H9 (cell line): Measurements from ENCODE around the gene SGCD. TPM values are rescaled to one million over a fixed set of nuclear protein-coding genes. Genes with fewer than 3 reads are reported as not detected.

Source experiments
- DNase-seq: peaks from one replicate; pipeline ENCODE4 v3.0.0-alpha.2; 2017
- H2AFZ ChIP-seq: one replicate; pipeline ENCODE4 v1.6.1; 2013; ENCODE audit warnings: mild to moderate bottlenecking, low read length, control low read depth, moderate library complexity
- H2AK5ac ChIP-seq: 2 replicates; pipeline ENCODE4 v1.6.1; 2013; ENCODE audit warnings: low read length, control low read depth, mixed read lengths; ENCODE audit not compliant: insufficient read length
- H2BK120ac ChIP-seq: one replicate; pipeline ENCODE4 v1.6.1; 2013; ENCODE audit warnings: low read depth, mild to moderate bottlenecking, low read length, control low read depth, inconsistent platforms; ENCODE audit not compliant: poor library complexity, severe bottlenecking
- H2BK12ac ChIP-seq: 2 replicates; pipeline ENCODE4 v1.6.1; 2013; ENCODE audit warnings: low read length, control low read depth, mixed read lengths, low read depth; ENCODE audit not compliant: insufficient read length
- H2BK15ac ChIP-seq: 2 replicates; pipeline ENCODE4 v1.6.1; 2013; ENCODE audit warnings: low read depth, low read length, control low read depth
- H2BK20ac ChIP-seq: one replicate; pipeline ENCODE4 v1.6.1; 2013; ENCODE audit warnings: low read depth, mild to moderate bottlenecking, low read length, control low read depth, inconsistent platforms; ENCODE audit not compliant: poor library complexity, severe bottlenecking
- H2BK5ac ChIP-seq: 2 replicates; pipeline ENCODE4 v1.6.1; 2013; ENCODE audit warnings: low read length, control low read depth, mixed read lengths; ENCODE audit not compliant: insufficient read length
- H3K14ac ChIP-seq: 2 replicates; pipeline ENCODE4 v1.6.1; 2013; ENCODE audit warnings: low read length, control low read depth; ENCODE audit not compliant: insufficient read depth
- H3K18ac ChIP-seq: 2 replicates; pipeline ENCODE4 v1.6.1; 2013; ENCODE audit warnings: low read depth, mild to moderate bottlenecking, mixed read lengths, low read length, control low read depth; ENCODE audit not compliant: insufficient read length
- H3K23ac ChIP-seq: 2 replicates; pipeline ENCODE4 v1.6.1; 2013; ENCODE audit warnings: low read length, control low read depth, mixed read lengths, low read depth; ENCODE audit not compliant: insufficient read length
- H3K23me2 ChIP-seq: 2 replicates; pipeline ENCODE4 v1.6.1; 2013; ENCODE audit warnings: low read depth, mild to moderate bottlenecking, mixed read lengths, low read length, control low read depth; ENCODE audit not compliant: insufficient read length, poor library complexity, severe bottlenecking
- H3K27ac ChIP-seq: 2 replicates; pipeline ENCODE4 v1.5.1; 2013; ENCODE audit warnings: low read length, control low read depth, mixed read lengths, low read depth; ENCODE audit not compliant: insufficient read length
- H3K27me3 ChIP-seq: 2 replicates; pipeline ENCODE4 v1.6.1; 2013; ENCODE audit warnings: low read length, control low read depth, inconsistent platforms; ENCODE audit not compliant: insufficient read depth
- H3K4ac ChIP-seq: 2 replicates; pipeline ENCODE4 v1.6.1; 2013; ENCODE audit warnings: low read depth, mild to moderate bottlenecking, control low read depth, inconsistent platforms, low read length, moderate library complexity
- H3K4me1 ChIP-seq: 2 replicates; pipeline ENCODE4 v1.6.1; 2013; ENCODE audit warnings: low read length, control low read depth, inconsistent platforms; ENCODE audit not compliant: insufficient read depth
- H3K4me2 ChIP-seq: 2 replicates; pipeline ENCODE4 v1.6.1; 2013; ENCODE audit warnings: low read length, control low read depth, mixed read lengths; ENCODE audit not compliant: insufficient read length, insufficient read depth
- H3K56ac ChIP-seq: 2 replicates; pipeline ENCODE4 v1.6.1; 2013; ENCODE audit warnings: low read depth, mild to moderate bottlenecking, mixed read lengths, low read length, control low read depth; ENCODE audit not compliant: insufficient read length
- H3K79me1 ChIP-seq: 2 replicates; pipeline ENCODE4 v1.6.1; 2013; ENCODE audit warnings: low read depth, mild to moderate bottlenecking, moderate library complexity, low read length, control low read depth, inconsistent platforms; ENCODE audit not compliant: insufficient read depth, poor library complexity, severe bottlenecking
- H3K79me2 ChIP-seq: 2 replicates; pipeline ENCODE4 v1.6.1; 2013; ENCODE audit warnings: low read length, control low read depth, inconsistent platforms; ENCODE audit not compliant: insufficient read depth
- H3K9ac ChIP-seq: 2 replicates; pipeline ENCODE4 v1.6.1; 2013; ENCODE audit warnings: low read length, control low read depth, mixed read lengths; ENCODE audit not compliant: insufficient read length; ENCODE audit errors: extremely low read depth
- H3K9me3 ChIP-seq: one replicate; pipeline ENCODE4 v1.6.1; 2013; ENCODE audit warnings: low read depth, low read length, inconsistent platforms; ENCODE audit not compliant: control insufficient read depth
- H3T11ph ChIP-seq: one replicate; pipeline ENCODE4 v1.6.1; 2013; ENCODE audit warnings: mild to moderate bottlenecking, low read length, control low read depth, inconsistent platforms
- H4K20me1 ChIP-seq: one replicate; pipeline ENCODE4 v1.6.1; 2013; ENCODE audit not compliant: control insufficient read depth, insufficient read length, insufficient read depth
- H4K5ac ChIP-seq: 2 replicates; pipeline ENCODE4 v1.6.1; 2013; ENCODE audit warnings: low read depth, mild to moderate bottlenecking, mixed read lengths, low read length, control low read depth; ENCODE audit not compliant: insufficient read length
- H4K8ac ChIP-seq: replicated peaks from 2 replicates; pipeline ENCODE4 v1.6.1; 2013; ENCODE audit warnings: low read length, control low read depth, mixed read lengths, low read depth; ENCODE audit not compliant: insufficient read length
- H4K91ac ChIP-seq: 2 replicates; pipeline ENCODE4 v1.6.1; 2013; ENCODE audit warnings: low read depth, mild to moderate bottlenecking, moderate library complexity, mixed read lengths, low read length, control low read depth; ENCODE audit not compliant: insufficient read length
- H3K27ac Mint-ChIP-seq, 3 experiments: 2 replicates in 2 of 3; 3 replicates in 1 of 3; pipeline ENCODE4 v1.8.0; 2020 to 2021; ENCODE audit warnings: mixed read lengths in 3 of 3, mild to moderate bottlenecking in 1 of 3, moderate library complexity in 1 of 3
- H3K27me3 Mint-ChIP-seq: 2 replicates; pipeline ENCODE4 v1.8.0; 2021; ENCODE audit warnings: low read depth, mild to moderate bottlenecking, moderate library complexity, mixed read lengths
- H3K36me3 Mint-ChIP-seq, 3 experiments: 2 replicates in 2 of 3; 3 replicates in 1 of 3; pipeline ENCODE4 v1.8.0; 2020 to 2021; ENCODE audit warnings: low read depth in 3 of 3, mixed read lengths in 3 of 3; ENCODE audit not compliant: insufficient read depth in 1 of 3
- H3K4me1 Mint-ChIP-seq, 2 experiments: 2 replicates each; pipeline ENCODE4 v1.8.0; 2020; ENCODE audit warnings: mixed read lengths in 2 of 2
- H3K4me3 Mint-ChIP-seq, 2 experiments: 2 replicates in 1 of 2; 3 replicates in 1 of 2; pipeline ENCODE4 v1.8.0; 2020 to 2021; ENCODE audit warnings: mild to moderate bottlenecking in 2 of 2, mixed read lengths in 2 of 2, moderate library complexity in 1 of 2
- H3K9me3 Mint-ChIP-seq, 2 experiments: 2 replicates in 1 of 2; 3 replicates in 1 of 2; pipeline ENCODE4 v1.8.0; 2020; ENCODE audit warnings: mild to moderate bottlenecking in 2 of 2, mixed read lengths in 2 of 2, moderate library complexity in 1 of 2
- WGBS: extraction: QIAGEN DNeasy Blood & Tissue Kit; methylation state at CpG from one replicate; pipeline ENCODE4 v1.1.7; 2013; ENCODE audit warnings: missing lambda C conversion rate, low lambda C conversion rate, mixed read lengths; ENCODE audit not compliant: insufficient read length; ENCODE audit errors: extremely low coverage; 5-methylcytosine and 5-hydroxymethylcytosine counted together
- total RNA-seq: library from RNA; stranded (reverse); gene quantifications from 2 replicates; pipeline ENCODE4 v1.2.1, GENCODE V29; 2021
- TF ChIP-seq, protein P1 (sequence below): fragments of 200-600 bp; sonication (generic); conservative IDR thresholded peaks from 3 replicates; pipeline ENCODE4 v1.8.0; 2021; ENCODE audit warnings: antibody characterized with exemption, mild to moderate bottlenecking

Gene SGCD
- total RNA-seq, 1 experiment from 2014 or later: 0.11 TPM

DNA sequence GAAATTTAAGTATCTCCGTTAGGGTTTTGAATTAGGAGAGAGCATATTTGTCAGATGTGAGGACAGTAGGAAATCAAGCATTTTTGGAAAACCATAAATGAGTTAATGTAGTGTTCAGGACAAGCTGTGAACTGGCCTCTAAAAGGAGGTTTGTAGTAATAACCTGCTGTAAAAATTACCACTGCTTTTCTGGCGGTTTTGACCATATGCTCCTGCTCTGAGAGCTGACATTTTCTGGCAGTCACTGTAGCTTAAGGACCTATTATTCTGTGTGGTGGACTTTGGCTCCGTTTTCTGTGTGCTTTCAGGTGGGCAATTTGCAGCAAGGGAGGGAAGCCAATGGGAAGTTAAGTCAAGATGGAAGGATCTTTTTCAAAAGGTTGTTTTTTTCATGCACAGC is 111.1 kb downstream of the SGCD start:
- no peak overlapping the region for H2AK5ac ChIP-seq
- no peak overlapping the region for H4K5ac ChIP-seq
- no CpG with 5 or more reads among the region's 3 CpGs for WGBS
- H3K4me3 Mint-ChIP-seq: no peak overlapping the region
- H3K23ac ChIP-seq: no peak overlapping the region
- H2BK20ac ChIP-seq: no peak overlapping the region
- H3K9me3 ChIP-seq: no peaks in the 10 kb centered on the region
- H3K9ac ChIP-seq: no peak overlapping the region
- H3K27me3 ChIP-seq: no peaks in the 10 kb centered on the region
- no peak overlapping the region for H3K4ac ChIP-seq
- no peak overlapping the region for H3K56ac ChIP-seq
- TF ChIP-seq, protein P1, sequence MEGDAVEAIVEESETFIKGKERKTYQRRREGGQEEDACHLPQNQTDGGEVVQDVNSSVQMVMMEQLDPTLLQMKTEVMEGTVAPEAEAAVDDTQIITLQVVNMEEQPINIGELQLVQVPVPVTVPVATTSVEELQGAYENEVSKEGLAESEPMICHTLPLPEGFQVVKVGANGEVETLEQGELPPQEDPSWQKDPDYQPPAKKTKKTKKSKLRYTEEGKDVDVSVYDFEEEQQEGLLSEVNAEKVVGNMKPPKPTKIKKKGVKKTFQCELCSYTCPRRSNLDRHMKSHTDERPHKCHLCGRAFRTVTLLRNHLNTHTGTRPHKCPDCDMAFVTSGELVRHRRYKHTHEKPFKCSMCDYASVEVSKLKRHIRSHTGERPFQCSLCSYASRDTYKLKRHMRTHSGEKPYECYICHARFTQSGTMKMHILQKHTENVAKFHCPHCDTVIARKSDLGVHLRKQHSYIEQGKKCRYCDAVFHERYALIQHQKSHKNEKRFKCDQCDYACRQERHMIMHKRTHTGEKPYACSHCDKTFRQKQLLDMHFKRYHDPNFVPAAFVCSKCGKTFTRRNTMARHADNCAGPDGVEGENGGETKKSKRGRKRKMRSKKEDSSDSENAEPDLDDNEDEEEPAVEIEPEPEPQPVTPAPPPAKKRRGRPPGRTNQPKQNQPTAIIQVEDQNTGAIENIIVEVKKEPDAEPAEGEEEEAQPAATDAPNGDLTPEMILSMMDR: no peak
- H3K79me1 ChIP-seq: no peaks in the 10 kb centered on the region
- no peak overlapping the region for H4K8ac ChIP-seq
- H4K91ac ChIP-seq: no peak overlapping the region
- H2BK12ac ChIP-seq: no peak overlapping the region
- H3K4me2 ChIP-seq: no peak overlapping the region
- H3K36me3 Mint-ChIP-seq: no peaks in the 10 kb centered on the region
- H3K23me2 ChIP-seq: no peaks in the 10 kb centered on the region
- H2BK120ac ChIP-seq: no peak overlapping the region
- no peak overlapping the region for H3K14ac ChIP-seq
- H3K4me1 ChIP-seq: no peaks in the 10 kb centered on the region
- no peaks in the 10 kb centered on the region for H3K27me3 Mint-ChIP-seq
- no peak overlapping the region for H3K27ac ChIP-seq
- H4K20me1 ChIP-seq: no peaks in the 10 kb centered on the region
- H3K18ac ChIP-seq: no peak overlapping the region
- H2BK5ac ChIP-seq: no peak overlapping the region
- H2AFZ ChIP-seq: no peak overlapping the region
- no peak overlapping the region for H2BK15ac ChIP-seq
- no peak for DNase-seq
- no peaks in the 10 kb centered on the region for H3K79me2 ChIP-seq
- 0 out of 7 replicates have a peak overlapping the region, but pooled peaks of 1 of the 3 experiments have one; percentile 15 for H3K27ac Mint-ChIP-seq
- no peaks in the 10 kb centered on the region for H3K9me3 Mint-ChIP-seq
- peaks cover 6 to 8% of the 10 kb centered on the region in 2 experiments; a peak in 3 of 4 replicates for H3K4me1 Mint-ChIP-seq
- H3T11ph ChIP-seq: no peak overlapping the region
